Measurements from ENCODE around the gene SCGB2A2. TPM values are rescaled to one million over a fixed set of nuclear protein-coding genes. Genes with fewer than 3 reads are reported as not detected.

Gene SCGB2A2
- not detected for polyA plus RNA-seq (ENCODE audit: insufficient read length)

DNA sequence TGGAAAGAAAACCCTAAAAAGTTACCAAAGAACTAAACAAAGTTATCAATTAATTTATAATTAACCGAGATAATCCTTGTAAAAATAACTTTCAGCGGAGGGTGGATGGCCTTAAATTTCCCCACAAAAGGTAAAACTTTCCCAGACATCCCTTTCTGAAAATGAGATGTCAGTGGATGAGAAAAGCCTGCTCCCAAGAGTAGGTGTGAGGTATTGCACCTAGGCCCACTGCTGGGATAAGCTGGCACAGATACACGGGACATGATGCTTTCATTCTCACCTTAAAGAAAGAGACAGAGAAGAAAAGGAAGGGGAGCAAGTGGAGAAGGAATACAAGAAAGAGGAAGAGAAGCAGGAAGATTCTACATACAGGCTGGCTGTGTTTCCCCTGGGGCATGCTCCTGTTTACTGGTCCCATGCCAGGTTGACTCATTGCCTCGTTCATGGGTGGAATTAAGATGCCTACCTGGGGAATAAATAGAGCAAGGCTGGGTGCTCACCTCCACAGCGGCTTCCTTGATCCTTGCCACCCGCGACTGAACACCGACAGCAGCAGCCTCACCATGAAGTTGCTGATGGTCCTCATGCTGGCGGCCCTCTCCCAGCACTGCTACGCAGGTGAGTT is at the start of gene SCGB2A2:
SCGB2A2 (plus strand) TSS at position 505 of the 625 bp plus-strand sequence; CDS start at position 564, 59 bp downstream.
- no peak for DNase-seq (ENCODE audit: low read depth)

DNA sequence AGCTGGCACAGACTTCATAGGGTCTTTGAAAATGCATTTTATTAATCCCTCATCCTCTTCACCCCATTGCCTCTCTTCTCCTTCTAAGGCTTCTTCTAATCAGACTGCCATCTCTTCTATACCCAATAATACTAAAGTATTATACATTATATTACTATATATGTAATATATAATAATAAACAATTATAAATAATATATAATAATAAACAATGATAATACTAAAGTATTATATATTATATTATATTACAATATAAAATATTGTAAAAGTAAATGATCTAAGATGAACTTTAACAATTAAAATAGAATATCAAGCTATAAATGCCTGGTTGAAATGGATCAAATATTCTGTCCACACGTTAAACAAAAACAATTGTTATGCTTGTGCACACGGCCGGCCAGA is 48.5 kb upstream of the SCGB2A2 start:
- DNase-seq (ENCODE audit: low read depth), result no peak

DNA sequence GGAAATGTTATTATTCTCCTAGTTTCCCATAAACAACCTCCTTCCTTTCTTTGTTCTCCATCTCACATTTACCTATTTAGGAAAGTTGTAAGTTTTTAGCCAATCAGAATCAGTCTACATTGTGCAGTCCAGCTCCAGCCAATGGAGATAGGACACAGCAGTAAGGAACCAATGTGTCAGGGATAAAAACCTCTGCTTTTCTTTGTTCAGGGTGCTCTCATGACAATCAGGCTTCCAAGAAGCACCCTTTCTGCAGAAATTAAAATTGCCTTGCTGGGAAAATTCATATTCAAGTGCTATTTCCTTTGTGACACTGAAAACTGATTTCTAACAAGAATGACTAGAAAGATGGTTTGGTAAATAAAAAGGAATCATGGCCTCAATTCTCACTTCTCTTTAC is 46.9 kb upstream of the SCGB2A2 start:
- DNase-seq (ENCODE audit: low read depth), result no peak

DNA sequence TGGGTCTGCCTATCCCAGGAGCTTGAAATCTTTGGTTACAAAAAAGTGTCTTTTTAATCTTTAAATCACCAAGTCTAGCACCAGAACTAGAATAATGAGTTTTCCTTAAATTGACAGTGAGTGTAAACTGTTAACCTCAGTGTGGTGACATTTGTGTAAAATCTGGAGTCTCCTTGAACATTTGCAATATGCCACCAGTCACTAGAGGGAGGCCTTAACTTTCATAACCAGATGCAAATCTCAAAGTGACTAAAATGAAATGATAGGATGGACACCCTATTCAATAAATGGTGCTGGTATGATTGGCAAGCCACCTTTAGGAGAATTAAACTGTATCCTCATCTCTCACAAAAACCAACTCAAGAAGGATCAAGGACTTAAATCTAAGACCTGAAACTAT is 36.2 kb upstream of the SCGB2A2 start:
- DNase-seq (ENCODE audit: low read depth), result no peak

DNA sequence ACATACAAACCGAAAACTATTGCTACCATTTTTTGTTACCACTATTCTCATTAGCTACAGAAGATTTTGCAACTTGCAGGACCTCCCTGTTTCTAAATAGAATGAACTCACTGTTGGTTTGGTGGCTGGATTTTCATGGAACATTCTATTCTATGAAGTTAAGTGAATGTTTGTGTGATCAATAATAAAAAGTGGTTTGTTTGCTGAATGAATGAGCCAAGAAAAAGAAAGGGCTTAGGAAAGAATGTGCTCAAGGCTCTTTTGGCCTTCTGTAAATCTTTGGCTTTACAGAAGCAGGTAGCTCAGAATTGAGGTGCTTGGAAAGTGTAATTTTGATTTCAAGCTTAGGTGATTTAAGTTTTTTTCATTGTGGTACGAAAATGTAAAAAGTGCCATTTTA is 33.8 kb upstream of the SCGB2A2 start:
- DNase-seq (ENCODE audit: low read depth), result no peak

DNA sequence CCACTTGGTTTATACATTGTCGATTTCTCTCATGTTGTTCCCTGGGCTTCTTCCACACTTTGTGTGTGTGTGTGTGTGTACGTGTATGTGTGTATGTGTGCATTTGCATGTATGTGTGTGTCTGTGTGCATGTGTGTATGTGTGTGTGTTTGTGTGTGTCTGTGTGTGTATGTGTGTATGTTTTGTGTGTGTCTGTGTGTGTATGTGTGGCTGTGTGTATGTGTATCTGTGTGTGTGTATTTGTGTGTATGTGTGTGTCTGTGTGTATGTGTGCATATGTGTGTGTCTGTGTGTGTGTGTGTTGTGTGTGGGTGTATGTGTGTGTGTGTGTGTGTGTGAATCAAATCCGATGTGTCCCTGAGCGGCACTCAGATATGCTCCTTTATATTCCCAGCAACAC is 32.5 kb upstream of the SCGB2A2 start:
- no peak for DNase-seq (ENCODE audit: low read depth)

DNA sequence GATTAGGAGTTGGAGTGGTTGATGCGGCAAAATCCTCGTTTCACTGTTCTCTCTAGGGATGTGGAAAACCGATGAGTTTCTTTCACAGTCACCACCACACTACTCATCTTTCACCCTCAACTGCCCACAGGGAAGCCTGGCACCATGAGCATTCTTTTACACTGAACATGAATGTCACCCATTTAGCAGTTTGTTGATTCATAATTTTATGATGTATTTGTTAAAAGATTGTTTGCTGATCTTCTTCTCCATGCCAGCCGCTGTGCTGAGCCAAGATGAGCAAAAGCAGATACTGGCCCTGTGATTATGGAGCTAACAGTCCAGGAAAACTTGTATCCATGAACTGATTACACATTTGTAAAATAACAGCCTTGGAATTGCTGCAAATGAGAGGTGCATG is 31.8 kb upstream of the SCGB2A2 start:
- DNase-seq (ENCODE audit: low read depth), result no peak

DNA sequence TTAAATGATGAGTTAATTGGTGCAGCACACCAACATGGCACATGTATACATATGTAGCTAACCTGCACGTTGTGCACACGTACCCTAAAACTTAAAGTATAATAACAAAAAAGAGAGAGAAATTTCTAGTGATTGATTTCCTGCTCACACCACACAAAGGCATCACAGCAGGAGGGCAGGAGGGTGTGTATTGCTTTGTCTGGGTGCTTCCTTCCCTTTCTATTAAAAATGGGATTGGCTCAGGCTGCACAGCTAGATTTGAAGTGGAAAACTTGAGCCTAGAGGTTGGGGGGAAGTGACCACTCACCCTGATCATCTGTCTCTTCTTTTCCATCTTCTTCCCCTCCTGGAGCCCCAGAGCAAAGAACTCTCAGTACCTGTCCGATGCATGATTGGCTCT is 28.9 kb upstream of the SCGB2A2 start:
- no peak for DNase-seq (ENCODE audit: low read depth)

DNA sequence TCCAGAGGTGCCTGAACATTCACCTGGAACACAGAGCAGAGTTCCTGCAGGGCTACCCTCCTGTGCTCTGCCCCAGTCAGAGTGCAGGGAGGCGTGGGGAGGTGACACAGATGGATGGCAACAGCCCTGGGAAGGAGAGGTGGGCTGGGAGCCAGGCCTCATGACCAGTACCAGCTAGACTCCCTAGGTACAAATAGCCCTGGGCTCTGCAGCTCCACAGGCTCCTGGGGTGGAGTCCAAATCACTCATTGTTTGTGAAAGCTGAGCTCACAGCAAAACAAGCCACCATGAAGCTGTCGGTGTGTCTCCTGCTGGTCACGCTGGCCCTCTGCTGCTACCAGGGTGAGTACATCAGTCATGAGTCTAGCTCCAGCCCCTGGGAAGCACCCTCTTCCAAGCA is 27.9 kb upstream of the SCGB2A2 start, which contains the start of gene SCGB1D2:
SCGB1D2 (plus strand) TSS at position 219 of the 400 bp plus-strand sequence; CDS start at position 288, 69 bp downstream.
- DNase-seq (ENCODE audit: low read depth), result no peak

DNA sequence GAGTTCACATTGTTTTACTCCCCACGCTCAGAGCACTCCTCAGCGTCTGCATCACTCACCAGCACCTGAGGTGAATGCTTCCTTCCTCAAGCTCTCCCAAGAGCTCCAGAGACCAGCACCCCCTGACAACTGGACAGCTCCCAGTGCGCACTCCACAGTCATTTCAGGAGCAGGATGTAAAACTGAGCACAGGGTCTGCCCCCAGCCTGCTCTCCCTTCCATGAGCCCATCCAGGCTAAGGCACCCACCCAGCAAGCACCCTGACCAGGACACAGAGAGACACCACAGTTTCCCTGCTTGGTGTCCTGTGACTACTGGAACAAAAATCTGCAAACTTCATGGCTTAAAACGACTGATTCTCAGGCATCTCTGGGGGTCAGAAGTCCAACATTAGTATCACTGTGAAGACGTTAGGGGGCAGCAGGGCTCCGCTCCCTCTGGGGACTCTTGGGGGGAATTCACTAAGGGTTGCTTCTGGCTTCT is 24.6 kb upstream of the SCGB2A2 start:
- DNase-seq (ENCODE audit: low read depth), result no peak

DNA sequence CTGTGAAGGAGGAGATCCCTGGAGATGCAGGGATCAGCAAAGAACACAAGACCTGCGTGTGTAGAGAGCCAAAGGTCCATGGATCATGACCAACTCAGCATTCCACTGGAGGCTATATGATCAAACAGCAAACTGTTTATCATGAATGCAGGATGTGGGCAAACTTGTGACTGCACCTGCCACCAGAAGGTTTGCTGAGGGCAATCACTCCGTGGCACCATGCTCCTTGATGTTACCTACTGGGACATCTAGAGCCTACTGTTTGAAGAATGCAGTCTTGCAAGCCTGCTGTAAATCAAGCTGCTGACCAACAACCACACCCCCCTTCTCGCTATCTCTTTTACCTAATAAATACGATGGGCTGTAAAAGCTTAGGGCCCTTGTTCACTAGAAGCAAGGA is 18.3 kb upstream of the SCGB2A2 start:
- no peak for DNase-seq (ENCODE audit: low read depth)

DNA sequence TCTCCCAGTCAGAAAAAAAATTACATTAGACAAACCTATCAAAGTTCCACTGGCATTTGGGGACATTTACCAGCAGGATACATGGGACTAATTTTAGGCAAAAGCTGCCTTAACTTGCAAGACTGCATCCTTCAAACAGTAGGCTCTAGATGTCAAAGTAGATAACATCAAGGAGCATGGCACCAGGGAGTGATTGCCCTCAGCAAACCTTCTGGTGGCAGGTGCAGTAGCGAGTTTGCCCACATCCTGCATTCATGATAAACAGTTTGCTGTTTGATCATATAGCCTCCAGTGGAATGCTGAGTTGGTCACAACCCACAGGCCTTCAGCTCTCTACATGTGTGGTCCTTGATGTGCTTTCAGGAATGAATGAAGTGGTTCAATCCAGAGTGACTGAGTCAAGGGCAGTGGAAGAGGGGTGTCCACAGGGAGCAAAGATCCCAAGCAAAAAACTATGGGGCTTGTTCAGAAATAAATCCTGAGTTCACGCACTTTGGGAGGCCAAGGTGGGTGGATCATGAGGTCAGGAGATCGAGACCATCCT is 15.9 kb upstream of the SCGB2A2 start:
- DNase-seq (ENCODE audit: low read depth), result no peak

DNA sequence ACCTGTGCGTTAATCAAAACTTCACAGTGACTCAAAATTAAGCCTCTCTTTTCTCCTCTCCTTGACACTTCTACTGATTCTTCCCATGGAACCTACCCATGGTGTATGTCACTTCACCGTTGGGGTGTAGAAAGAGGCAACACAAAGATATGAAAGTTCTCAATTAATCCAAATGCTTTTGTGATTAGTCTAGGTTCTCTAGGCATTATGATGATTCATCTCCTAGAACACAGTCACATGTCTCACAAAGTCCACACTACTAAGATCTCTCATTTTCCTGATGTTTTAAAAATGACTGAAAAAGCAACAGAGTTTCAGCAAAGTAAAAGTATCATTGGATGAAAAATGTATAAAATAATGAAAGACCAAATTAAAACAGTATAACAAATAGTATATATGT is 13.7 kb upstream of the SCGB2A2 start:
- DNase-seq (ENCODE audit: low read depth), result no peak

DNA sequence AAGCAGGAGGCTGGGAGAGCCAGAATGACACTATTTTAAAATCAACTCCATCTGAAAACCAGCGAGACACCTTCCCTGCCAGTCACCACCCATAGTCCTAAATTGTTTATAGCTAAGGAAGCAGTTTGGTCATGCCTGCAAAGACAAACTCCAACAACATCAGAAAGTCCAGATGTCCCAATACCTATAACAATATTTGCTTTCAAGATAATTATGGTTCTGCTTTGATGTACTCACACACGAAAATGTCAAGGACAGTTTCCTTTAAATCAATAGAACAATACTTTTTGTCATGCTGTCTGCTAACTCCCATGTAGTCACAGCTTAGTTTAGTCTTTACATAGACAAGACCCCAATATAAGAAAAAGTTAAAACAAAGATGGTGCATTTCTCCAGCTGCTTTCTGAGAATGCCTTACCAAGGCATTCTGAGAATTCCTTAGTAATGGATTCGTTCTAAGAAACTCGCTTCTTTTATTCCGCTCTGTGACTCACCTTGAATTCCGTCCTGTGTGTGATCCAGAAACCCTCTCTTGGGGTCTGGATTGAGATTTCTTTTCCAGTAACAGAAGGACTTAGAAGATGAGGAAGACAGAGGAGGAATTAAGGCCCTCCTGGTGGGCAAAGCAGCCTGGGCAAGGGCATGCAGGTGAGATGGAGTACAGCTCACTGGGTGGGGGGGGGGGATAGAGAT is 9.6 kb upstream of the SCGB2A2 start:
- DNase-seq (ENCODE audit: low read depth), result no peak

DNA sequence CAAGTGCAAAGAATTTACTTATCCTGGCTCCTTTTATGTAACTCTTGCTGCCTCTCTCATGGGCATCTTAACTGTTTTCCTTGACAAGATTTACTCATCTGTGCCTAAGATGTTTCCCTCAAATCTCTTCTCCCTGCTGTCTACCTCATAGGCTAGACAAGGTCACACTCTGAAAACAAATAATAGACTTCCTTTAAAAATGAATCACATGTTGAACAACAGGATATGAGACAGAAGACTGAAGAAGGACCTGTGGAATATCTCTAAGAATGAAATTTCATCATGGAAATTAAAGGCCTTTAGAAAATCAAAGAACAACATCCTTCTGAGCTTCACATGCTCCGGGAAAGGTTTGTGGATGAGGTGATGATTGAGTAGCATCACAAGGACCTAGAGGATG is 6.0 kb upstream of the SCGB2A2 start:
- DNase-seq (ENCODE audit: low read depth), result no peak

DNA sequence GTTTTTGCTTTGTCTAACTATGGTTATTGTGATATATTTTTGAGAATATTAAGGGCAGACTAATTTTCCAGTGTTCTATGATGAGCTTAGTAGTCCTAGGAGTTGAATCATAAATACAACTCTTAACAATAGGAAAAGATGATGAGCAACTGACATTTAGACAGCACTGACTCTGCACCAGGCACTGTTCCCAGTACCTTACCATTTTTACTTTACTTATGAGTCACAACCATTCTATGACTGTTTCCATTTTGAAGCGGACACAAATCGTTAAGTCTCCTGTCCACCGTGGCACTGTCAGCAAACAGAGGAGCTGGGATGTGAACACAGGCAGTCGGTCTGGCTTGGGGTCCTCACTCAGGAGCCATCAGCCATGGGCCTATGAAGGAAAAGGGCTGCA is 3.4 kb upstream of the SCGB2A2 start:
- no peak for DNase-seq (ENCODE audit: low read depth)

DNA sequence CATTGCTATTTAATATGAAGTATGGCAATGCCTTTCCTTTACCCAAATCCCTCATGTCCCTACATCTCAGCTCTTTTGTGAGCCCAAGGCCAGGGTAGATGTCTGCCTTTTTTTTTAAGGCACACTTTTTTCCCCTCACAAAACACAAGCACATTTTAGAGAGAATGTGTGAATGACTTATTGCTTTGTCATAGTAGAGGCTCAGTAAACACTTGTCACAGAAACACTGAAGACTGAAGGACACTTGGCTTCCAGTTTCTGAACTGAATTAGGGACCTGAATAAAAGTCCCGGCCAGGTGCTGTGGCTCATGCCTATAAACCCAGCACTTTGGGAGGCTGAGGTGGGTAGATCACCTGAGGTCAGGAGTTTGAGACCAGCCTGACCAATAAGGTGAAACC is 2.9 kb upstream of the SCGB2A2 start:
- no peak for DNase-seq (ENCODE audit: low read depth)

DNA sequence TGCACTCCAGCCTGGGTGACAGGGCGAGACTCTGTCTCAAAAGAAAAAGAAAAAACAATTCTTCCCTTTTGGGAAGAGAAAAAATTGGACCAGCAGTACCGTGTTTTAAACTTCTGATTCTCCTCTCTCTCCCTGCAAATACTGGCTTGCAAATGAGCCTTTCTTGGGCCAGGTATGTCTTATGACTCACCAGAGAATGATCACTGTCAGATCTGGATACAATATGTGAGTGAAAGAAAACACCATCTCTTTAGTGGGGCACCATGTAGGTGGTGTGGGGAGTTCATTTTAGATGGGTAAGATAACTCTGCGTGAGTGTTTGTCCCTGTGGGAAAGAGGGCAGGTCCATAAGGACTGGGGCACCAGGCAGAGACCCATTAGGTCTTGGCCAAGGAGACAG is 2.4 kb upstream of the SCGB2A2 start:
- DNase-seq (ENCODE audit: low read depth), result no peak

DNA sequence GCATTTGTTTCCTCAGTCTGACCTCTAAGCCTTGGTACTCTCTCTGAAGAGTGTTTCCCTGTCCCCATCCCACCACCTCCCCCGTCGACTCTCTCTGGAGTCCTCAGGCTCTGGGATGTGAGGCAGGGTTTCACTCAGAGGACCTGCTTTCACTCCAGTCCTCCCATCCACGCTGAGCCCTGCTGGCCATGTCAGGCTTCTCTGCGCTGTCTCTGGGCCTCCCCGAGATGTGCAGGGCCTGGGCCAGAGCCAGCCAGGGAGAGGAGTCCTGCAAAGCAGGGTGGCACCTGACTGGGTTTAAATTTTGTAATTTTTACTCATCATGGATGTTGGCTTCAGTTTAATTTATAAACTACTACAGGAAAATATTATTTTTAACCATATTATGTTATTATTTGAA is 3.3 kb downstream of the SCGB2A2 start:
- DNase-seq (ENCODE audit: low read depth), result no peak

DNA sequence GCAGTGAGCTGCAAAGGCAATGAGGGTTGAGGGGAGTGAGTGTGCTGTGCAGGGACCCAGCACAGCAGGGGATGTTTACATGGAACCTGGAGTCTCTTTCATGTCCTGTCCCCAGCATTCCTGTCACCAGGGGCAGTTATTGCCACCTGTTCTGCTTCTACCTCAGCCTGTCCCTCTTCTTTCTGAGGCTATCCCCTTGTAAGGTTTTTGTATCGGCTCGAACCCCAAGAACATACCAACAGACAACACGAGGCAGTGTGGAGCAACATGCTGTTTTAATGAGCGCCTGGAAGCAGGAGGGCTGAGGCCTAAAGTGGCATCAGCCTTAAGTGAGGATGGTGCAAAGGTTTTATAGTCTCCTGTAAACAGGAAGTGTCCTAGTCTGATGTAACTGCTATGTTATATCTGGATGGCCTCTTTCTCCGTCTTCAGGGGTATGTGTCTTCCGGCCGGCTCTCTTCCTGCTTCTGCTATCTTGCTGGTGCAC is 3.9 kb downstream of the SCGB2A2 start:
- DNase-seq (ENCODE audit: low read depth), result no peak

DNA sequence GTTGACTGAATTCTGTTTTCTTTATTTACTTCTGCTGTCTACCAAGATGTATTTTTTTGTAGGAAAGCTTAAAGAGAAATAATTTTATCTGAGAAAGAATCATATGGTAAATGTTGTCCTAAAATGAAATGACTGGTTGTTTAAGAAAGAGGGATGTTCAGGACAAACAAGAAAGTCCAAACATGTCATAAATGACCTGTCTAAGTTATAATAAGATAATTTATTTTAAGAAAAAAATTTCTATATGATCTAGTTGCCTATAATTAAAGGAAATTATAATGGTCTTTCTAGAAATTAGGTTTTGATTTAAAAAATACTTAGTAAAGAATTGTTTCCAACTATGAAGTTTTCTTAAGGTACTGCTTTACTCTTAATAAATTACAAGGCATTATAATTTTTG is 10.5 kb downstream of the SCGB2A2 start:
- DNase-seq (ENCODE audit: low read depth), result no peak

DNA sequence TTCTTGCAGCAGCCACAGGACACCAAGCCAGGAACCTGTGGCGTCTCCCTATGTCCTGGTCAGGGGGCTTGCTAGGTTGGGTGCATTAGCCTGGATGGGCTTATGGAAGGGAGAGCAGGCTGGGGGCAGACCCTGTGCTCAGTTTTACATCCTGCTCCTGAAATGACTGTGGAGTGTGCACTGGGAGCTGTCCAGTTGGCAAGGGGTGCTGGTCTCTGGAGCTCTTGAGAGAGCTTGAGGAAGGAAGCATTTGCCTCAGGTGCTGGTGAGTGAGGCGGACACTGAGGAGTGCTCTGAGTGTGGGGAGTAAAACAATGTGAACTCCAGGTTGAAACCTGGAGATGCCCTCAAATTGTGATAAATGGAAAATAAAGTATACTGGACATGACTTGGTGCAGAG is 25.5 kb downstream of the SCGB2A2 start:
- DNase-seq (ENCODE audit: low read depth), result no peak

DNA sequence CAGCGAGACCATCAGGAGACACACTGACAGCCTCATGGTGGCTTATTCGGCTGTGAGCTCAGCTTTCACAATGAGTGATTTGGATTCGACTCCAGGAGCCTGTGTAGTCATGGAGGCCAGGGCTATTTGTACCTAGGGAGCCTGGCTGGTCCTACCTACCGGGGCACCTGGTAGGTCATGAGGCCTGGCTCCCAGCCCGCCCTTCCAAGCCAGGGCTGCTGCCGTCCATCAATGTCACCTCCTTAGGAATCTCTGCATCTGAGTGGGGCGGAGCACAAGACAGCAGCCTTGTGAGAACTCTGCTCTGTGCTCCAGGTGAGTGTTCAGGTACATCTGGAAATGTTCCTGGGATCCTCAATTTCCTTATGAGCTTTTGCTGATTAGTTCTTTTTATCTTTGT is 29.0 kb downstream of the SCGB2A2 start, which contains the start of gene SCGB1D4:
SCGB1D4 (minus strand) TSS at position 101 of the 400 bp plus-strand sequence; CDS start at position 36, 65 bp downstream.
- no peak for DNase-seq (ENCODE audit: low read depth)

All from forelimb muscle (tissue), 1 donor.